Fibroblast of skin of abdomen (primary cell): ENCODE results near the gene PABPN1L.

Experiments used
- DNase-seq: peaks from one replicate; pipeline ENCODE4 v3.0.0-alpha.2; 2013

The PABPN1L gene

GRCh38 chr16:88848557-88848956 lies 17.9 kb downstream of the PABPN1L start:
- DNase-seq: no peak

DNA sequence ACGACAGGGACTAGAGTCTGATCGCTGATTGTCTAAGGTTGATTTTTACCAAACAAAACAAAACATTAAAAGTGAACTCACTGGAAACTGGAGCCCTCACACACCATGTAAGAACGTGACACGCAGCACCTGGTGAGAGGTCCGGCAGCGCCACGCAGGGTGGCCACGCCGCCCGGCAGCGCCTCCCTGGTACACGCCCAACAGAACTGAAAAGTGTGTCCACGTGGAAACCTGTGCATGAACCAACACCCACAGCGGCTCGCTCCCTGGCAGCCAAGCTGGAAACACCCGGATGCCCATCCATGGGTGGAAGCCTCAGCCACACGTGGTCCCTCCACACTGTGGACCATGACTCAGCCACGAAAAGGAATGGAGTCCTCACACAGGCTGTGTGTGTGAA lies 18.8 kb downstream of the PABPN1L start:
- DNase-seq: no peak

DNA sequence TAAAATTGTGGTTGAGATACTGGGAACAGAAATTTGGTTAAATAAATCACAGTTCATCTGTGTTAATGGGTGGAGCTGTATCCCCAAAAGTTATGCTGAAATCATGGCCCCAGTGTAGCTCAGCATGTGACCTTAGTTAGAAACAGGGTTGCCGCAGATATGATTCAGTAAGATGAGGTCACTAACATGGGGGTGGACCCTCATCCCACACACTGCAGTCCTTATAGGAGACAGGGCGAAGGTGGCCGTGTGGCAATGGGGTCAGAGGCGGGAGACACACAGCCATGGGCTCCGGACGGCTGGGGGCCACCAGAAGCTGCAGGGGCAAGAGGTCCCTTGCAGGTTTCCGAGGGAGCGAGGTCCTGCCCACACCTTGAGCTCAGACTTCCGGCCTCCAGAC lies 20.4 kb downstream of the PABPN1L start:
- no peak for DNase-seq

GRCh38 chr16:88844419-88845036 lies 21.9 kb downstream of the PABPN1L start:
- no peak for DNase-seq

DNA sequence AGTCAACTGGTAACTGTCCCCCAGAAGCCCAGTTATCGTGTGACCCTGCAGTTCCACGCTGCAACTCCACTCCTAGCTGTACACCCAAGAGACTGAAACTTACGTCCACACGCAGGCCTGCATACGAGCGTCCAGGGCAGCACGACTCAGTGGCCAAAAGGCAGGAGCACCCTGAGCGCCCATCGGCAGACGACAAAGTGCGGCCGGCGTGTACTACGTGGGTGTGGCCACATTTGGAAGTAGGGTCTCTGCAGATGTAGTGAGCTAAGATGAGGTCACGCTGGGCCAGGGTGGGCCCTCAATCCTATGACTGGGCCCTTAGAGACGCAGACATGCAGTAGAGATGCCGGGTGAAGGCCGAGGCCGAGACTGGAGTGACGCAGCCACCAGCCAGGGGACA lies 23.2 kb downstream of the PABPN1L start:
- no peak for DNase-seq

GRCh38 chr16:88842806-88843205 lies 23.7 kb downstream of the PABPN1L start:
- no peak for DNase-seq

DNA sequence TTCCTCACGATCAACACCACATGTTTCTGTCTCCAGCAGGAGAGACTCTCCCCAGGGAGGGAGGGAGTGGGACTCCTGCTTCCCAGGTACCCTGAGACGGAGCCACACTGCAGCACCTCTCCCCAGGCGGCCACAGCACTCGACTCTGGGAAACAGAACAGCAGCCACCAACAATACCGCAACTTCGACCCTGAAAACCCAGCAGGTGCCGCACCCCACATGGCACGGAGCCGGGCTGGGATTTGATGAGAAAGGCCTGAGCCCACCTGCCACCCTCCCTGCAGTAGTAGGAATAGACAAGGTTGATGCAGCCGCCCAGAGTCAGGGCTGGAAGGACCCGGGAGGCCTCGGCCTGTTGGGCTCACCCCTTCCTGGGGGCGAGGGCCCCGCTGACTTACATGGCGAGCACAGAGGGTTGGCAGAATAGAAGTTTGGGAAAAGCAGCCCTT lies 24.1 kb downstream of the PABPN1L start:
- DNase-seq: no peak

DNA sequence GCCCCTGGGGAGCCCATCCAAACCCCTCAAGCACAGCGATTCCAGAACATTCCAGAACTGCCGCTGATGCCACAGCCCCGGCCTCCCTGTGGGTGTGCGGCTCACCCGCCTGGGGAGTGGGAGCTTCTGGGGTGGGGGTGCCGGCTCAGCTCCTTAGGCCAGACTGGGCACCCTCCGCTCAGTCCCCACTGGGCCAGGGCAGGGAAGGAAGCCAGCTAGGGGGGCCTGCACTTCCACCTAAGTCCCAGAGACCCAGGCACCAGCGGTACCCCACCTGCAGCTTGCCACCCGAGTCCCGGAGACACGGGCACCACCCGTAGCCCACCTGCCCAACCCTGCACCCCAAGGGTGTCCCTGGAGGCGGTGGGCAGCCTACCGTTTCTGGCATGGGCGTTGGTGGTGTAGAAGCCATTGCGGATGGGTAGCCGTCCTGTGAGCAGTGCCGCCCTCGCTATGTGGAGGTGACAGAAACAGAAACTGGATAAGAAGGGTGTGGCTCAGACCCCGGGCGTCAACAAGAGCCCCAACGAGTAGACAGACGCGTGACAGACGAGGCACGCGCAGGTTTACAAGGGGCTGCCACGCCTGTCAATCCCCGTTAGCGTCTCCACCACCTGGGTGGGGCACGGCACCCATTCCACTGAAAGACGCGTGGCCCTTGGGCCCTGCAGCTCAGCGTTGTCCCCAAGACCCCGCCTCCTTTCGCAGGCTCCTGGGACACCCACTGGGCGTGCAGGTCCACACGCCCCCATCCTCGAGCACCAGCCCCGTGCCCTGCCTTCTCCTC lies 24.7 kb downstream of the PABPN1L start:
- no peak for DNase-seq

- no peak for DNase-seq
Measured at GRCh38 chr16:88840600-88841215, 25.8 kb downstream of the PABPN1L start.

- DNase-seq: no peak
Measured at GRCh38 chr16:88839745-88840599, 26.5 kb downstream of the PABPN1L start.

- no peak for DNase-seq
Measured at GRCh38 chr16:88839026-88839529, 27.4 kb downstream of the PABPN1L start.

- DNase-seq: no peak
Measured at GRCh38 chr16:88838566-88838965, 27.9 kb downstream of the PABPN1L start.

- DNase-seq: no peak
Measured at GRCh38 chr16:88837806-88838205, 28.7 kb downstream of the PABPN1L start.

GRCh38 chr16:88836791-88837190 lies 29.7 kb downstream of the PABPN1L start:
- DNase-seq: no peak

DNA sequence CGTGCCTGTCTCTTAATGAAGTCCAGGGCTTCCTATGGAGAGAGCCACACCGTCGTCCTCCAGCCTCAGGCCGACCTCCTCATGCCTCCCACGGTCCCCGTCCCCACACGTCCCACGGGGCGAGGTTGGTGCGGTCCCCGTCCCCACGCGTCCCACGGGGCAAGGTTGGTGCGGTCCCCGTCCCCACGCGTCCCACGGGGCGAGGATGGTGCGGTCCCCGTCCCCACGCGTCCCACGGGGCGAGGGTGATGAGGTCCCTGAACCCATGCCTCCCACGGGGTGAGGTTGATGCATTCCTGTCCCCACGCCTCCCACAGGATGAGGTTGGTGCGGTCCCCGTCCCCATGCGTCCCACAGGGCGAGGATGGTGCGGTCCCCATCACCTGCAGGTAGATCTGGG lies 30.6 kb downstream of the PABPN1L start:
- DNase-seq: no peak

DNA sequence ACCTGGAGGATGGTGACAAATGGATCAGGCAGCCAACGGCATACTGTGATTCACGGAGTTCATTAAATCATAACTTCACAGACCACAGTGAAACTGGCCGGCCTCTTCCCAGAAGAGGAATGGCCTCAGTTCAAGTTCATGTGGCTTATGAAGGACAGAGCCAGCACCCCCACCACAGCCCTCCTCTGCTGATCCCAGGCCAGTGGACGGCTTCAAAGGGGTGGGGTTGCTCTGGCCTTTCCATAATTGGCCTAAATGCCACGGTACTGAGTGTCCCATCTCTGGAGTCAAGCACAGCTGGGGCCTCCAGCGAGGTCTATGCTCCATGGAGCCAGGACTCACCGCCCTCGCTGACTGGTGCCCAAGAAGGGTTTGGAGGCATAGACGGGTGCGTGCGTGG lies 31.1 kb downstream of the PABPN1L start:
- DNase-seq: no peak

GRCh38 chr16:88834670-88835069 lies 31.8 kb downstream of the PABPN1L start:
- DNase-seq: no peak

DNA sequence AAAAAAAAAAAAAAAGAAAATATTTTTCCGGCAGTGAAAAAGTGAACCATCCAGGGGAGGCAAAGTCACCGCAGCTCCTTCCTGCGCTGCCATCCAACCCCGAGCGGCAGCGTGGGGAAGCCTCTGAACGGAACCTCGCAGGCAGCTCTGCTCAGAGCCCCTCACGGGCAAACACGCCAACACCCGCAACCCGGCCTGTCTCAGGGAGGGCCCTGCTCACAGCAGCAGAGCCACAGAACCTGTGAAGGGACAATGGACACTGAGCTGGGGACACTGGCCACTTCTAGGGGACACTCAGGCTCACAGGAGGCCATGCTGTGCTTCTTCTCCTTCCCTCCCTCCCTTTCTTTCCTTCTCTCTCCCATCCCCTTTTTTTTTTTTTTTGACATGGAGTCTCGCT lies 33.4 kb downstream of the PABPN1L start:
- no peak for DNase-seq

DNA sequence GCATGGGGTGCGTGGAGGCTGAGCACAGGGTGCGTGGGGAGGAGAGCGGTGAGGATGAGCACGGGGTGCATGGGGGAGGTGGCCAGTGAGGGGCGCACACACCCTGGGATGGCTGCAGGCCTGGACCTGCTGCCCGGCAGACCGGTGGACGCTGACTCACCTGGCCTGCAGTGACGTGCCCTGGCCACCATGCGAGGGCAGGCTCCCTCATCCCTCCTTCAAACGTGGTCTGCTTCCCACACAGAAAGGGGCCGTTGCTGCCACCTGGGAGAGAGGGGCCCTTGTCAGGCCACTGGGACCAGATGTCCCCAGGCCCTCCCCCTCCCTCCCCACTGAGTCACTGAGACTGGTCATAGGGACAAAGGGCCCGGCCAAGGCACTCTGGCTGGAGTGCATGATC lies 34.6 kb downstream of the PABPN1L start:
- no peak for DNase-seq

GRCh38 chr16:88830783-88831182 lies 35.7 kb downstream of the PABPN1L start:
- DNase-seq: no peak

DNA sequence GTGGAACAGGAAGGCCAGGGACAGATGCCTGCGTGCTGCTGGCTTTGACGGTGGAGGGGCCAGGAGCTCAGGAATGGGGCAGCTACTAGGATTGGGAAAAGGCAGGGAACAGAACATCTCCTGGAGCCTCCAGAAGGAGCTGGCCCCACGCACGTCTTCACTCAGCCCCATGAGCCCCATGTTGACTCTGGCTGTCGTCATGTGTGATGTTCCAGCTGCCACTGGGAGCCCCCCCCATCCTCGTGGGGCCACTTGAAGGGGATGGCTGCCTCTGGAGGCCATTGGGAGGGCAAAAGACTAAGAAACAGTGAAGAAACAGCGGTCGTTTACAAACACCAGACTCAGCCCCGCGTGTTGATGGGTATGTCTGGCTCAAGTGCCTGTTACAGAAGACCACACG lies 36.2 kb downstream of the PABPN1L start:
- DNase-seq: no peak

DNA sequence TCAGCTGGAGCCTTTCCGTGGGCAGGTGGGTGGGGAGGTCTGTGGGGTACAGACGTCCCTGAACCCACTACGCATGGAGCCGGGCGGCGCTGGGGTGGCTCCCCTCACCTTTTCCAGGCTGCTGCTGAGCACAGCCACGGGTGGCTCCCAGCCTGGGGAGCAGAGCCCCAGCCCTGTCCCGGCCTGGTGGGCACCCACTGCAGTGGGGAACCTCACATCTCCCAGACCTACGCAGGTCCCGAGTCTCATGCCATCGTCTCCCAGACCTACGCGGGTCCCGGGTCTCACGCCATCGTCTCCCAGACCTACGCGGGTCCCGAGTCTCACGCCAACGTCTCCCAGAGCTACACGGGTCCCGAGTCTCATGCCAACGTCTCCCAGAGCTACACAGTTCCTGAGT lies 37.7 kb downstream of the PABPN1L start:
- no peak for DNase-seq

DNA sequence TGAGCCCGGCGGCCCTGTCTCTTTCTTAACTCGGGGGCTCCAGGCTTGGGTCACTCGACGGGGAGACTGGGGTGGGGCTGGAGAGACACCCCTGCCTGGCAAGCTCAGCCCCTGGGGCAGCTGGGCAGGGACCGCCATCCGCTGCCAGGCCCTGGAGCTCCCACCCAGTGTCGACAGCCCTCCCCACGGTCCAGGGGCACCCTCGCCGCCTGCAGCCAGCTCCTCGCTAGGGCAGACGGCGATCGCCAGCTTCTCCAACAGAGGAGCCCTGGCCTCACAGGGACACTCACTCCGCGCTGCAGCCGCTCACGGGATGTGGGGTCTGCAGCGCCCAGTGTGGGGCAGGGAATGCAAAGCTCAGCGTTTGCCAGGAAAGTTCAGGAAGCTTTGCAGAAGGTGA lies 38.7 kb downstream of the PABPN1L start:
- DNase-seq: no peak
